IPS-NIHi11 (cell line): ENCODE results near the gene KIF3C.
A peak's percentile ranks its signal among the peaks of the same experiment; 100 is the strongest.
"Not testable (repeated sequence)": the region's sequence is repeated elsewhere in the genome, so short reads cannot be mapped to it uniquely, and the experiment has no call there.

Experiments
- DNase-seq: peaks from one replicate; pipeline ENCODE4 v3.0.0; 2012; ENCODE audit warnings: mixed read lengths, low spot score

The KIF3C gene

DNA sequence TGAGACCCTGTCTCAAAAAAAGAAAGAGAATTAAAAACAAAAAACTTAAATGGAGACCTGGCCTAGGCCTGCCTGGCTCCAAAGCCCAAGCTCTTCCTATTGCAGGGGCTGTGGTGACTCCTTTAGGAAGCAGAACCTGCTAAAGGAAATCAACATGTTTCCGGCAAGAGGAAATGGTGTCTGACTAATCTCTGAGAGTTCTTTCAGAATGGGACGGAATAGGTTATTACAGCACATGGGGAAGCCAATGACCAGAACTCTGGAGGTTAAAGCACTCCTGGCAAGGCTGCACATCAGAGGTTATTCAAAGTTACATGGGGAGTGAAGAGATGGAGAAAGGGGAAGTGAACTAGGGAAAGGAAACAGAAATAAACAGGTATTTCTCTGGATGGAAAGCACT, 21.4 kb downstream of the KIF3C start:
- no peak for DNase-seq

DNA sequence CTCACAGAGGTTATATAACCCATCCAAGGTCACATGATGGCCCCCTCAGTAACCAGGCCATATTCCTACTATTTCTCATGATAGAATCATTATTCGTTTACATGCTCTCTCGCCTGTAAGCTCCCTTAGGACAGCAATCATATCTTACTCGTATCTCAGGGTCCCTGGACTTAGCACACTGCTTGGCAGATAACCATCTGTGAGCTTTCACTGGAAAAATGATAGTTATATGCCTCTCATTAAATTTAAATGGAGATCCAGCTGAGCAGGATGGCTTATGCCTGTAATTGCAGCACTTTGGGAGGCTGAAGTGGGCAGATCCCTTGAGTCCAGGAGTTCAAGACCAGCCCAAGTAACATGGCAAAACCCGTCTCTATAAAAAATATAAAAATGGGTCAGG, 21.9 kb downstream of the KIF3C start:
- DNase-seq: no peak

DNA sequence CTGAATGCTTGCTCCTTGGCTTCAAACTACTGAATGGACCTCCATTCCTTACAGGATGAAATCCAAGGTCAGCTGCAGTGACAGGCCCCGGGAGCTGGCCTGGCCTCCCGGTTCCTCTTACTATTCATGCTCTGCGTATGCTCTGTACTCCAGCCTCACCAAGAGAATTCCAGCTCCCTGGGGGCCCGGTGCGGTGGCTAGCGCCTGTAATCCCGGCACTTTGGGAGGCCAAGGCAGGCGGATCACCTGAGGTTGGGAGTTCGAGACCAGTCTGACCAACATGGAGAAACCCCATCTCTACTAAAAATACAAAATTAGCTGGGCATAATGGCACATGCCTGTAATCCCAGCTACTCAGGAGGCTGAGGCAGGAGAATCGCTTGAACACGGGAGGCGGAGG, 23.7 kb downstream of the KIF3C start:
- not testable (repeated sequence) for DNase-seq

DNA sequence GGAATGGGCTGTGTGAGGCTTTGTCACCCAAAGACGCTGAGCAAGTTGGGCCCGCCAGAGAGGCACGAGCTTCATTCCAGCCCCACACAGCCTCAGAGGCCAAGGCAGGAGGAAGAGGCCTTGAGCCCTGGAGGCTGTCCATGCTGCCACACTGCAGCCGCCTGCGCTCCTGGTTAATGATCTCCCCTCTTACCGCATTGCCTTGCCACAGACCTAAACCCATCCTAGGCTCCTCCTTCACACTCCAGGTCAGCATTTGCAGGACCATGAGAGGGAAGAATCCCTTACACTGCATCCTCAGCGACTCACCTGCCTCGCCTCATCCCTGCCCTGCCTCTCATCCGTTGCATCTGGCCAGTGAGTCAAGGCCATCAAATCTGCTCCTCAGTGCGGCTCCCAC, 24.6 kb downstream of the KIF3C start:
- no peak for DNase-seq

DNA sequence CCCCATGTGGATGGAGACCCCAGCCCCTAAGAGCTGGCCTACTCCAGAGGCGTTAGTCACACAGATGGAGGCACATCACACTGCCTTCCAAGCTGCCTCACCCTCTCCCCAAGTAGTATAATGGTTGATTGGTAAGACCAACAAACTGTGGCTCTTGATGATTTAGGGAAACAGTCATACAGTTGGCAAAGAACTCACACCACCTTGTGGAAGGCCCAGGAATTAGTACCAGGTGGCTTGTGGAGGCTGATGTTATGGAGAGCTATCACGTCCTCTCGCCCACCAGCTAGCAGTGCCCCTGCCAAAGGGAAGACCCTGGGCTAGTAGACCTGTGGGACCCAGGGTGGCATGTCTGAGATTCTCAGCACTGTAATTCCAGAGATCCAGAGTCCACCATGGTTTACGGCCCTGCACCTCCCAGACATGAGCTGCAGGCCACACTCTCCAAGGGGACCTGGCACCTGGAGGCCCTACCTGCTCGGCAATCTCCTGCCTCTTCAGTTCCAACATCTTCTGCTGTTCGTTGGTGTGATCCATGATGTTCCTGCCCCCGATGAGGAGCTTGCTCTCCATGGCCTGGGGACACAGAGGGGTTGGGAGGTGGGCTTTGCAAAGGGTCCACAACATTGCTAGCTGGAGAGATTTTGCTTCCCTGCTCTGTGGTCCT, 26.3 kb downstream of the KIF3C start:
- no peak for DNase-seq

DNA sequence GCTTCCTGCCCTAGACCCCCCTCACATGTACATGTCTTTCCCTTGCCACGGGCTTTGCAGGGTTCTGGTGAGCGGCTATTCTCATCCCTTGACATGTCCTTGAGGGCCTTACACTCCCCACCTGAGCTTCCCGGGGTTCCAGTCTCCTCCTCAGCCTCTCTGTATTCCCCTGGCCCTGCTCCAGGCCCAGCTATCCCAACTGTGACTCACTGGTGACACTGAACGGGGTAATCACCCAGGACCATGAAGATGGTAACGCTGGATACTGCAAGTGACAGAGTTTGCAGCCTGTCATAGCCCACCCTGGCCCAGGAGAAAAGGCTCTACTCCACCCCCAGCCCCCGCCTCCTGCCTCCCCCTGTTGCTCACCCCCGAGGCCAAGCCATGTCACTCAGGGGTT, 27.3 kb downstream of the KIF3C start:
- DNase-seq: no peak

DNA sequence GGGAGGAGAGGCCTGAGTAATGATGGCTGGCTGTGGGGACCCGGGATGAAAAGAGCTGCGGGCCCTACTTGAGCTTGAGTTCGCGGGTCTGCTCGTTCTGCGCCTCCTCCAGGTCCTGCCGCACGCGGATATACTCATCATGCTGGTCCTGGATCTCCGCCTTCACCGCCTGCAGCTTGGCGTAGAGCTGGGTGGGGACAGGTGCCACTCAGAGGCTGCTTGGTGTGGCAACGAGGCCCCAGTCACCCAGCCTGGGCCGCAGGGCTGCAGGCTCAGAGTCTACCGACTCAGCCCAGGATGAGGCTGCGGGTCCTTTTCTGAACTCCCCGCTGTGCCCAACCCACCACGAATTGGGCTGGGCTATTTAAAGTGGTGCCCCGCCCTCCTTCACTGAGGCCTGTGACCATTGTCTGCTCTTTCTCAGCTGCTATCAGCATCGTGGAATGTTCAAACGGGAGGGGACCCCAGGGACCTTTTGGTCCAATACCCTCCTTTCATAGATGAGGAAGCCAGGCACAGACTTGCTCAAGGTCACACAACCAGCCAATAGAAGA, 28.0 kb downstream of the KIF3C start:
- DNase-seq: peak; percentile 23

DNA sequence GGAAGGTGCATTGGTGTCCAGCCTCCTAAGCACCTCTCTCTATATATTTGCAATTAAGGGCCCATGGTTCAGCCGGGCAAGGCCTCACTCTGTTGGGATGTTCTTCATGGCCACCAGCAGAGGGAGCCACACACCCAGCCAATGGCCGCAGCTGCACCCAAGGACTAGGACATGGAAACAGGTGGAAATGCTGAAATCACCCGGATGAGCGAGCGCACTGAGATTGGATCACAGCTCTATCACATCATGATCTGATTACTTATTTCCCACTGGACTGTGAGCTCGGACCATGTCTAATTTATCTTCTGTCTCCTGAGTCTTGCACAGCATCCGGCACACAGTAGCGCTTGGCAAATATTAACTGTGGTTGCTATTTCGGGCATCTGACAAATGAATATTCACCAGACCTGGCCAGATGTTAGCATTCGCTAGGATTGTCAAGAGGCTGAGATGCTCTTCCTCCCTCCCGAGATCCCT, 31.2 kb downstream of the KIF3C start:
- peak; percentile 90 for DNase-seq

DNA sequence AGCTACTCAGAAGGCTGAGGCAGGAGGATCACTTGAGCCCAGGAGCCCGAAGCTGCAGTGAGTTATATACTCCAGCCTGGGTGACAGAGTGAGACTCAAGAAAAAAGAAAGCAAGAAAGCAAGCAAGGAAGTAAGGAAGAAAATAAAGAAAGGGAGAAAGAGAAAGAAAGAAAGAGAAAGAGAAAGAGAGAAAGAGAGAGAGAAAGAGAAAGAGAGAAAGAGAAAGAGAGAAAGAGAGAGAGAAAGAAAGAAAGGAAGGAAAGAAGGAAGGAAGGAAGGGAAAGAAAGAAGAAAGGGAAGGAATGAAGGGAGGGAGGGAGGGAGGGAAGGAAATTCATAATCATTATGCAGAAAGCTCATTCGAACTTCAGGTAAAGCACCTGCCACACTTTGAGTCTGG, 33.9 kb downstream of the KIF3C start:
- DNase-seq: no peak

DNA sequence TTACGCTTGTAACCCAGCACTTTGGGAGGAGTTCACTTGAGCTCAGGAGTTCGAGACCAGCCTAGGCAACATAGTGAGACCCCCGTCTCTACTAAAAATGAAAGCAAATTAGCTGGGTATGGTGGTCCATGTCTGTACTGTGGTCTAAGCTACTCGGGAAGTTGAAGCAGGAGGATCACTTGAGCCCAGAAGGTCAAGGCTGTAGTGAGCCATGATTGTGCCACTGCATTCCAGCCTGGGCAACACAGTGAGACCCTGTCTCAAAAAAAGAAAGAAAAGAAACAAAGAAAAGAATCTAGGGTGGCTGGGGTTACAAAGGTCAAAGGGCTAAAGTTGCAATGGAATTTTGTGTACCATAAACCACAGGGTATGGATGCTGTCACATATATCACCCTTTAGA, 41.3 kb downstream of the KIF3C start:
- DNase-seq: no peak

DNA sequence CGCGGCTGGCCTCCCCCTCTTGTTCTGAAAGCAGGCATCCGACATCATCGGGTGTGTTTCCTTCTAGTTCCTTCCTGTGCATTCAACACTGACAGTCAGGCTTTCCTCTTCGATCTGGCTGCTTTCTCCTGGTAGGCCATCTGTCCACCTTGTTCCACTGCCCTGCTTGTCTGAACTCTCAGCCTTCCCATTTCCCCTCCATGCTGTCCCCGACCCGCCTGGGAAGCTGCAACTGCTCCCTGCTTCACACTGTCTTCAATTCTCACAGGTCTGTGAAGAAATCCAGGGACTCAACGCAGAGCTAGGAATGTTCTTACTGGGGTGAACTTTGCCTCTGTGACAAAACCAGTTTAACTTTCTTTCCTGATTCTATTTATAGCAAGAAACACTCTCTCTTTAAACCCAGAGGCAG, 43.0 kb downstream of the KIF3C start:
- DNase-seq: no peak

DNA sequence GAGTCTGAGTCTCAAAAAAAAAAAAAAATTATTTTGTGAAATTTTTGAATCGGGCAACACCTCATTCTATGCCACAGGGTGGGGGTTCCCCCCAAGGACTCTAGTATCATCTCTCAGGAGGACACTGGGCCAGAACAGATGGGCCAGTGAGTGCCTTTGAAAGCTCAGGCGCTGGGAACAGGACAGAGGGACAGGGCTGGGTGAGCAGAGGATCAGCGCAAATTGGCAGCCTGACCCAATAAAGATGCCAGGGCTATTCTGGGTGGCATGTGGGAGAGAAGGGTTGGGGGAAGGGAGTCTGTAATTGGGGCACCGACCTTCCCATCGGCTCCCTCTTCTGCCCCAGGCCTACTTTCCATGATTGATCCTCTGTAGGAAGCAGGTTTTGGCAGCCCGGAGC, 44.0 kb downstream of the KIF3C start:
- no peak for DNase-seq

DNA sequence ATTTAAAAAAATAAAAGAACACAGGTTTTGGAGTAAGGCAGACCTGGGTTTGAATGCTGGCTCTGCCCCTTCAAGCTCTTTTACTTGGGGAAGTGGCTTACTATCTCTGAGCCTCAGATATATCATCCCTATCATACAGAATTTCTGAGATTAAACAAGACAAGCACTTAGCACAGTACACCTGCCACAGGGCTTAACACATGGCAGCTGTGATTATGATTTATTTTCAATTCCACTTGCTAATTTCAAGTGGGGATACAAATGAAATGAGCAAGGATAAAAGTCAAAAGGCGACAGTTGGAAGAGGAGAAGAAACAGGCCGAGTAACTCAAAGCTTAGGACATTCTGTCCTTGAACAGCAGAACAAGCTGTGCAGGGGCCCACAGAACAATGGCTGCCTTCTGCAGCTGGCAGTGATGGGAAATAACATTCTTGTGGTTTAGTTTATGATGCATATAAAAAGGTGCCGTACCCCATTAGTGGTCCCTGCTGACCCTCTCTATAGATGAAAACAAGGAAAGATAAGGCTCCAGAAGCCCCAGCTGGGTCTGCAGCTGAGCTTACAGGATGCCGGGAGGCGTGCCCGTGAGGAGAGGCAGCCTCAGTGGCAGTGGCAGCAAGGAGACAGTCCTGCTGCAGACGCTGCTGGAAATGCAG, 45.3 kb downstream of the KIF3C start:
- DNase-seq: no peak

DNA sequence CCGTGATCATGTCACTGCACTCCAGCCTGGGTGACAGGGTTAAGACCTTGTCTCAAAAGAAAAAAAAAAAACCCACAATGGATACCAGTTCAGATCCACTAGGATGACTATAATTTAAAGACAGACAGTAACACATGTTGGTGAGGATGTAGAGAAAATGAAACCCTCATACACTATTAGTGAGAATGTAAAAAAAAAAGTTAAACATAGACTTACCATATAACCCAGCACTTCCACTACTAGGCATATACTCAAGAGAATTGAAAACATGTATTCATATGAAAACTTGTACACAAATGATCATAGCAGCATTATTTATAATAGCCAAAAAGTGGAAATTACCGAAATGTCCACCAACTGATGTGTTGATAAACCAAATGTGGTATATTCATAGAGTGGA, 48.7 kb downstream of the KIF3C start:
- no peak for DNase-seq

DNA sequence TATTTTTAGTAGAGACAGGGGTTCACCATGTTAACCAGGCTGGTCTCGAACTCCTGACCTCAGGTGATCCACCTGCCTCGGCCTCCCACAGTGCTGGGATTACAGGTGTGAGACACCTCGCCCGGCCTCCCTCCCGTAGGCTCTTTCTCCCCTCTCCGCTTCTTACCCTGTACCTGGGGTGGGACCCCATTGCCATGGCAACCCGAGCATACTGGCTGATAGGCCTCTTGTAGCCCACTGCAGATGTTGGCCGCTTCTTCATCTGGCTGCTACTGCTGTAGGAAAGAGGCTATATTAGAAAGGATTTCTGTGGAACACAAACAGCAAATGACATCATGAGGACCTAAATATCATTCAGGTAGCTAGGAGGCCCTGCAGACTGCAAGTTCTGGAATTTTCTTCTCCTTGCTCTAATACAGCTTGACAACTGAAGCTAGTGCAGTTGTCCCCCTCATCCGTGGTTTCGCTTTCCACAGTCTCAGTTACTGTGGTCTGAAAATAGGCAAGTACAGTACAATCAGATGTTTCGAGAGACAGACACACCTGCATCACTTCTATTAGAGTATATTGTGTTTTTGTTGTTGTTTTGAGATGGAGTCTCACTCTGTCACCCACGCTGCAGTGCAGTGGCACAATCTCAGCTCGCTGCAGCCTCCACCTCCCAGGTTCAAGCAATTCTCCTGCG, 52.4 kb downstream of the KIF3C start:
- DNase-seq: no peak

DNA sequence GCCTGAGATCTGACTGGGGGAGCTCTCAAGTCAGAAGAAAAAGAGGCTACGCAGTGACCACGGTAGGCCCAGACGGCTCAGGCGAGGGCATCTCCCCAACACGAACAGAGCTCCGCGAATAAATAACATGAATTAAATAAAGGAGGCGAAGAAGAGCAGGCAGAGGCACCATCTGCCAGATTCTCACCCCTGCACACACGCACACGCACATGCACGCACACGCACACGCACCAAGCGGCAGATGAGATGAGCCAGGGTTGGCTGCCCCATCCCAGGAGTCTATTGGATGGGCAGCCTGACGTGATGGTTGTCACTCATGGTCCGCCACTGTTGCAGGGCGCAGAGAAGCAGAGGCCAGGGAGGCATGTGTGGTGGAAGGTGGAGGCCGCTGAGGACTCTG, 53.6 kb downstream of the KIF3C start:
- no peak for DNase-seq

DNA sequence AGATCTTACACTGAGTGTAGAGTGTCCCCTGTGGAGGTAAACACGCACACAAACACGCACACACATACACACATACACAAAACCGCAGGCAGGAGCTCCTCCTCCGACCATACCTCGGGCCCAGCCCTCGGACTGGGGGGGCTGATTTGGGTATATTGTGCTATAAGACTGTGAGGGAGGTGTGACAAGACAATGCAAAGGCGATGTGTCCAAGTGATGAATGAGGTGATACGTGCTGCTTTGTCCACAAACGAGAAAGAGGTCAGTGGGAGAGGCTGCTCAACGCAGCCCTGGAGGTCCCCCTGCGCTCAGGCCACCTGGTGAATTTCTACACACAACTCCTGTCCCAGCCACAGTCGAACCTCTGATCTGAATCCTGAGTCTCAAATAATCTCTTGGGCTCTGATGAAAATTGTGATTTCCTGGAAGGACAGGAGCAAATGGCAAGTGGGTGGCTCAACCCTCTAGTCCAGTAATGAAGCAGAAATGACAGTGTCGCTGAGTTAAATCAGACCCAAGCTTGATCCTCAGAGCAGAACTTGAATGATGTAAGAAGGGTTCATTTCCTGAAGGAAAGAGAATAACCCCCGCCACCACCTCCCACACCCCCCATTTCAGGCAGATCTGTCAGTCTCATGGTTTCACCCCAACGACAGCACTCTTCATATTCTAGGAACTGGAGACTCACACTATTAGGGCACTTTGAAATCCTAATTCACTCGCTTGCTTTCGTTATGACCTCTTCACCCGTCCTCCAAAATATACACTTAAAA, 55.1 kb downstream of the KIF3C start:
- no peak for DNase-seq

DNA sequence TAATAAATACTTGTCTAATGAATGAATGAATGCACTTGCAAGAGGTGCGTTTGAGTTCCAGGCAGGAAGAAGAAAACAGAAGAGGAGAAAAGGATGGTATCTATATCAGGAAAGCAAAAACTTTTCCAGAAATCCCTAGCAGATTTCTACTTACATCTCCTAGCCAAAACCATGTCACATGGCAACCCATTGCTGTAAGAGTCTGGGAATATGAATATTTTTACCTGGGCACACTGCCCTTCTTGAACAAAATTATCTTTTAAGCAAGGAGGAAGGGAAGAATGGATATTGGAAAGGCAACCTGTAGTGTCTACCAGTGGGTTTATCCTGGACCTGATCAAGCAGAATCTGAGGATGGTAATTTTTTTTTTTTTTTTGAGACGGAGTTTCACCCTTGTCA, 59.8 kb downstream of the KIF3C start:
- no peak for DNase-seq

DNA sequence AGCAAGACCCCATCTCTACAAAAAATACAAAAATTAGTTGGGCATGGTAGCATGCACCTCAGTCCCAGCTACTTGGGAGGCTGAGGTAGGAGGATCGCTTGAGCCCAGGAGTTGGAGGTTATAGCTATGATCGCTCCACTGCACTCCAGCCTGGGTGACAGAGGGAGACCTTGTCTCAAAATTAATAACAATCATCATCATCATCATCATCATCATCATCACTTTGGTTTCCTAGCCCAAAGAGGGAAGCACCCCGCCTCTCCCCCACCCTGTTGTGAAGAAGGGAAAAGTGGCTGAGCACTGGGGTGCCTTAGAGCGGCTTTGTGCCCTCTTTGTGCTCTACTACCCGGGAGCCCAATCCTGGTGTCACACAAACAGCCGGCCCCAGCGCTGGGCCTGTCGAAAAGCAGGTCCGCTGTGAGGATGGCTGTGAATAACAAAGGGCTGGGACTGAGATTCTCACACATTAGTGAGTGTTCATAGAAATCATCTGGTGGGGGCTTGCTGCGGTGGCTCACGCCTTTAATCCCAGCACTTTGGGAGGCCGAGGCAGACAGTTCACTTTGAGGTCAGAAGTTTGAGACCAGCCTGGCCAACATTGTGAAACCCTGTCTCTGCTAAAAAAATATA, 61.4 kb downstream of the KIF3C start:
- peak; percentile 69 for DNase-seq

DNA sequence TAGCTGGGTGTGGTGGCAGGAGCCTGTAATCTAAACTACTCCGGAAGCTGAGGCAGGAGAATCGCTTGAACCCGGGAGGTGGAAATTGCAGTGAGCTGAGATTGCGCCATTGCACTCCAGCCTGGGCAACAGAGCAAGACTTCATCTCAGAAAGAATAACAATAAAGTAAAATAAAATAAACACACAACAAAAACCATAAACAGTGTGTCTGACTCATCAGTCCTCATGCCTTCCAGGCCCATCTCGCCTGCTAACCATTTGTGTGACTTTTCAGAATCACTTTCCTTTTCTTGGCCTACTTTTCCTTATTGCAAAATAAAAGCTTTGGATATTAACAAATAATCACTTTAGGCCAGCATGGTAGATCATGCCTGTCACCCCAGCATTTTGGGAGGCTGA, 62.0 kb downstream of the KIF3C start:
- DNase-seq: no peak

DNA sequence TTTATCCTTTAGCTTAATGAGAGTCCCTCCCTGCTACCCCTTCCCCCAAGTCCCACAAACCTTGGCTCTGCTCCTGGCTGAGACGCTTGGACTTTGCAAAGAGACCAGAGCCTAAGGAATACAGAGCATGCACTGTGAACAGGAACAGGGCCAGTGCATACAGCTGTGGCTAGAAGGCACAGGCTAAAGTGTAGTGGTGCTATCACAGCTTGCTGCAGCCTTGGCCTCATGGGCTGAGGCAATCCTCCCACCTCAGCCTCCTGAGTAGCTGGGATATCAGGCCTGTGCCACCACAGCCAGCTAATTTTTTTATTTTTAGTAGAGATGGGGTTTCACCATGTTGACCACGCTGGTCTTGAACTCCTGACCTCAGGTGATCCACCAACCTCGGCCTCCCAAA, 64.5 kb downstream of the KIF3C start:
- no peak for DNase-seq

DNA sequence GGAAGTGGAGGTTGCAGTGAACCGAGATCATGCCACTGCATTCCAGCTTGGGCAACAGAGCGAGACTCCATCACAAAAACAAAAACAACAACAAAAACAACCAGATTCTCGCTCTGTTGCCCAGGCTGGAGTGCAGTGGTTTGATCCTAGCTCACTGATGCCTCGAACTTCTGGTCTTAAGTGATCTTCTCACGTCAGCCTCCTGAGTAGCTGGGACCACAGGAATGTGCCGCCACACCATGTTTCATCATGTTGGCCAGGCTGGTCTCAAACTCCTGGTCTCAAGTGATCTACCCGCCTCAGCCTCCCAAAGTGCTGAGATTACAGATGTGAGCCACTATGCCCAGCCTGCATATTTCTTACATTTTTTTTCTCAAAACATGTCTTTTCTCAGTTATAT, 64.9 kb downstream of the KIF3C start:
- not testable (repeated sequence) for DNase-seq
